HepG2 (cell line): ENCODE measurements around the gene DOHH. TPM values are rescaled to one million over a fixed set of nuclear protein-coding genes. Genes with fewer than 3 reads are reported as not detected.

Source experiments
- CREB3 ChIP-seq: sonication (generic); formaldehyde crosslinking; IDR thresholded peaks from 2 replicates; pipeline ENCODE4 v1.5.0; 2020; ENCODE audit warnings: missing genetic modification reagents
- DR1 ChIP-seq: sonication (generic); formaldehyde crosslinking; IDR thresholded peaks from 2 replicates; pipeline ENCODE4 v1.8.0; 2021; ENCODE audit warnings: mild to moderate bottlenecking, missing genetic modification reagents, inconsistent platforms
- FOXC1 ChIP-seq: sonication (generic); formaldehyde crosslinking; IDR thresholded peaks from 2 replicates; pipeline ENCODE4 v1.8.0; 2022; ENCODE audit warnings: mild to moderate bottlenecking, missing genetic modification reagents, borderline replicate concordance
- JUNB ChIP-seq: sonication (generic); formaldehyde crosslinking; IDR thresholded peaks from 2 replicates; pipeline ENCODE4 v1.8.0; 2022; ENCODE audit warnings: missing genetic modification reagents, mild to moderate bottlenecking, borderline replicate concordance
- MTA1 ChIP-seq: sonication (generic); formaldehyde crosslinking; IDR thresholded peaks from 2 replicates; pipeline ENCODE4 v1.4.0; 2020; ENCODE audit warnings: missing genetic modification reagents, mild to moderate bottlenecking, borderline replicate concordance
- PHF8 ChIP-seq: sonication (generic); formaldehyde crosslinking; IDR thresholded peaks from 2 replicates; pipeline ENCODE4 v1.5.0; 2020; ENCODE audit warnings: missing genetic modification reagents
- POLR2AphosphoS5 ChIP-seq: IDR thresholded peaks from 2 replicates; pipeline ENCODE4 v1.6.1; 2012; ENCODE audit warnings: low read depth, low read length
- RXRB ChIP-seq: IDR thresholded peaks from 2 replicates; pipeline ENCODE4 v1.6.1; 2016; ENCODE audit warnings: borderline replicate concordance, missing genetic modification reagents, missing compliant biosample characterization
- SOX5 ChIP-seq: IDR thresholded peaks from 2 replicates; pipeline ENCODE4 v1.6.1; 2016; ENCODE audit warnings: borderline replicate concordance
- SPEN ChIP-seq: sonication (generic); formaldehyde crosslinking; IDR thresholded peaks from 2 replicates; pipeline ENCODE4 v1.5.1; 2020; ENCODE audit warnings: low read depth, mild to moderate bottlenecking, missing genetic modification reagents
- U2AF1 ChIP-seq: fragments of 200-400 bp; formaldehyde crosslinking; optimal IDR thresholded peaks from 2 replicates; pipeline ENCODE3; 2017; ENCODE audit warnings: mild to moderate bottlenecking, low read depth, low read length
- ZBTB38 ChIP-seq: sonication (generic); formaldehyde crosslinking; IDR thresholded peaks from 2 replicates; pipeline ENCODE4 v1.5.1; 2020; ENCODE audit warnings: mild to moderate bottlenecking, missing genetic modification reagents
- ZC3H4 ChIP-seq: sonication (generic); formaldehyde crosslinking; IDR thresholded peaks from 2 replicates; pipeline ENCODE4 v1.4.0; 2020; ENCODE audit warnings: missing genetic modification reagents, borderline replicate concordance
- ZNF512B ChIP-seq: sonication (generic); formaldehyde crosslinking; IDR thresholded peaks from 2 replicates; pipeline ENCODE4 v1.5.1; 2020; ENCODE audit warnings: missing genetic modification reagents, mild to moderate bottlenecking, borderline replicate concordance
- ZNF543 ChIP-seq: sonication (generic); formaldehyde crosslinking; IDR thresholded peaks from 2 replicates; pipeline ENCODE4 v1.4.0; 2020; ENCODE audit warnings: mild to moderate bottlenecking, missing genetic modification reagents
- ZNF550 ChIP-seq: sonication (generic); formaldehyde crosslinking; IDR thresholded peaks from 2 replicates; pipeline ENCODE4 v1.4.0; 2020; ENCODE audit warnings: mild to moderate bottlenecking, missing genetic modification reagents, borderline replicate concordance
- ZNF564 ChIP-seq: sonication (generic); formaldehyde crosslinking; IDR thresholded peaks from 2 replicates; pipeline ENCODE4 v1.8.1; 2023; ENCODE audit warnings: mild to moderate bottlenecking, missing genetic modification reagents
- ZNF703 ChIP-seq: sonication (generic); formaldehyde crosslinking; IDR thresholded peaks from 2 replicates; pipeline ENCODE4 v1.5.1; 2020; ENCODE audit warnings: missing genetic modification reagents, mild to moderate bottlenecking, moderate library complexity, borderline replicate concordance
- ZNF776 ChIP-seq: sonication (generic); formaldehyde crosslinking; IDR thresholded peaks from 2 replicates; pipeline ENCODE4 v1.4.0; 2020; ENCODE audit warnings: mild to moderate bottlenecking, missing genetic modification reagents
- polyA plus RNA-seq, 8 experiments: library from polyadenylated mRNA; depleted of rRNA in 3 of 8; stranded (reverse) in 7 of 8; unstranded in 1 of 8; fragments of >200 nt; fragmentation: Illumina TruSeq in 4 of 8; extraction: Trizol in 4 of 8; gene quantifications; 2 replicates each; pipeline versions ENCODE4 v1.2.1 to v1.2.3, GENCODE V29; 2011 to 2016; ENCODE audit warnings: low read depth in 4 of 8, missing spikeins in 1 of 8, mixed read lengths in 1 of 8; ENCODE audit not compliant: insufficient read depth in 1 of 8
- total RNA-seq, 5 experiments: library from RNA; depleted of rRNA; stranded (reverse); fragments of >200 nt; fragmentation: Illumina TruSeq; extraction: Trizol; gene quantifications; 2 replicates each; pipeline ENCODE4 v1.2.3, GENCODE V29; 2016; ENCODE audit warnings: low read depth in 1 of 5
- TF ChIP-seq, protein P1 (sequence below): sonication (generic); IDR thresholded peaks from 2 replicates; pipeline ENCODE4 v1.6.1; 2016; ENCODE audit warnings: low read depth, borderline replicate concordance
- TF ChIP-seq, protein P2 (sequence below): sonication (generic); formaldehyde crosslinking; IDR thresholded peaks from 2 replicates; pipeline ENCODE4 v1.4.0; 2020; ENCODE audit warnings: missing genetic modification reagents
- TF ChIP-seq, protein P3 (sequence below): sonication (generic); formaldehyde crosslinking; IDR thresholded peaks from 2 replicates; pipeline ENCODE4 v1.4.0; 2020; ENCODE audit warnings: missing genetic modification reagents

DOHH gene
- total and polyA plus RNA-seq, 2 of the 13 experiments (the other 11 are each of a cell fraction or from before 2014, with no cell fraction given) = 3.5 to 13.7 TPM

GRCh38 chr19:3480383-3481091, 19.9 kb downstream of the DOHH start, which contains the start of gene SMIM24 (continued):
- TF ChIP-seq ZNF512B (CRISPR knock-in tag) = 0 out of 2 replicates have a peak, but pooled peaks have one; percentile 80
- peak; percentile 37; the same call in 1 of the 2 replicates for TF ChIP-seq SOX5 (CRISPR knock-in tag)
- TF ChIP-seq, protein P1, sequence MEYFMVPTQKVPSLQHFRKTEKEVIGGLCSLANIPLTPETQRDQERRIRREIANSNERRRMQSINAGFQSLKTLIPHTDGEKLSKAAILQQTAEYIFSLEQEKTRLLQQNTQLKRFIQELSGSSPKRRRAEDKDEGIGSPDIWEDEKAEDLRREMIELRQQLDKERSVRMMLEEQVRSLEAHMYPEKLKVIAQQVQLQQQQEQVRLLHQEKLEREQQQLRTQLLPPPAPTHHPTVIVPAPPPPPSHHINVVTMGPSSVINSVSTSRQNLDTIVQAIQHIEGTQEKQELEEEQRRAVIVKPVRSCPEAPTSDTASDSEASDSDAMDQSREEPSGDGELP = peak; percentile 65; the same call in 1 of the 2 replicates
- TF ChIP-seq PHF8 (CRISPR knock-in tag) = peak; percentile 59; the same call in 1 of the 2 replicates
- TF ChIP-seq U2AF1 = no peak
- no peak for TF ChIP-seq JUNB (CRISPR knock-in tag)
- no peak for TF ChIP-seq ZNF703 (CRISPR knock-in tag)
- peak; percentile 47; the same call in 1 of the 2 replicates for TF ChIP-seq DR1
- TF ChIP-seq ZNF543 (CRISPR knock-in tag) = no peak
- TF ChIP-seq, protein P2, sequence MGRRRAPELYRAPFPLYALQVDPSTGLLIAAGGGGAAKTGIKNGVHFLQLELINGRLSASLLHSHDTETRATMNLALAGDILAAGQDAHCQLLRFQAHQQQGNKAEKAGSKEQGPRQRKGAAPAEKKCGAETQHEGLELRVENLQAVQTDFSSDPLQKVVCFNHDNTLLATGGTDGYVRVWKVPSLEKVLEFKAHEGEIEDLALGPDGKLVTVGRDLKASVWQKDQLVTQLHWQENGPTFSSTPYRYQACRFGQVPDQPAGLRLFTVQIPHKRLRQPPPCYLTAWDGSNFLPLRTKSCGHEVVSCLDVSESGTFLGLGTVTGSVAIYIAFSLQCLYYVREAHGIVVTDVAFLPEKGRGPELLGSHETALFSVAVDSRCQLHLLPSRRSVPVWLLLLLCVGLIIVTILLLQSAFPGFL (CRISPR knock-in tag) = no peak
- TF ChIP-seq ZBTB38 (CRISPR knock-in tag) = no peak
- peak; percentile 57 for TF ChIP-seq POLR2AphosphoS5
- no peak; the same call in 1 of the 2 replicates for TF ChIP-seq SPEN (CRISPR knock-in tag)
- no peak for TF ChIP-seq ZNF776 (CRISPR knock-in tag)
- TF ChIP-seq ZC3H4 = no peak
- TF ChIP-seq, protein P3, sequence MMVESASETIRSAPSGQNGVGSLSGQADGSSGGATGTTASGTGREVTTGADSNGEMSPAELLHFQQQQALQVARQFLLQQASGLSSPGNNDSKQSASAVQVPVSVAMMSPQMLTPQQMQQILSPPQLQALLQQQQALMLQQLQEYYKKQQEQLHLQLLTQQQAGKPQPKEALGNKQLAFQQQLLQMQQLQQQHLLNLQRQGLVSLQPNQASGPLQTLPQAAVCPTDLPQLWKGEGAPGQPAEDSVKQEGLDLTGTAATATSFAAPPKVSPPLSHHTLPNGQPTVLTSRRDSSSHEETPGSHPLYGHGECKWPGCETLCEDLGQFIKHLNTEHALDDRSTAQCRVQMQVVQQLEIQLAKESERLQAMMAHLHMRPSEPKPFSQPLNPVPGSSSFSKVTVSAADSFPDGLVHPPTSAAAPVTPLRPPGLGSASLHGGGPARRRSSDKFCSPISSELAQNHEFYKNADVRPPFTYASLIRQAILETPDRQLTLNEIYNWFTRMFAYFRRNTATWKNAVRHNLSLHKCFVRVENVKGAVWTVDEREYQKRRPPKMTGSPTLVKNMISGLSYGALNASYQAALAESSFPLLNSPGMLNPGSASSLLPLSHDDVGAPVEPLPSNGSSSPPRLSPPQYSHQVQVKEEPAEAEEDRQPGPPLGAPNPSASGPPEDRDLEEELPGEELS (CRISPR knock-in tag) = 0 out of 2 replicates have a peak, but pooled peaks have one; percentile 27
- no peak; the same call in 1 of the 2 replicates for TF ChIP-seq ZNF564 (CRISPR knock-in tag)
- peak; percentile 46; the same call in 1 of the 2 replicates for TF ChIP-seq CREB3
- peak; percentile 69; the same call in 1 of the 2 replicates for TF ChIP-seq FOXC1
- TF ChIP-seq RXRB = 0 out of 2 replicates have a peak, but pooled peaks have one; percentile 25
- no peak; the same call in none of the 2 replicates for TF ChIP-seq MTA1 (CRISPR knock-in tag)
- TF ChIP-seq ZNF550 = no peak
